Uterus (tissue), 2 donors: ENCODE measurements around the gene DOC2B.

Source experiments
- CTCF ChIP-seq, 4 experiments: fragments of 200-600 bp in 2 of 4; fragments of 450-650 bp in 2 of 4; sonication (generic) in 2 of 4; IDR thresholded peaks; one replicate each; pipeline ENCODE4 v1.5.1; 2016 to 2019; ENCODE audit warnings: antibody characterized with exemption in 4 of 4, mild to moderate bottlenecking in 2 of 4, moderate library complexity in 1 of 4
- POLR2A ChIP-seq, 2 donors: fragments of 450-650 bp; IDR thresholded peaks; one replicate each; pipeline ENCODE4 v1.6.1; 2016; ENCODE audit warnings: antibody characterized with exemption in 2 of 2, mild to moderate bottlenecking in 1 of 2, moderate library complexity in 1 of 2

- no peak for TF ChIP-seq CTCF (IDR thresholded peaks at IDR 0.05)
- TF ChIP-seq POLR2A (IDR thresholded peaks at IDR 0.05): no peak
Observed at GRCh38 chr17:142102-142661, 39.3 kb downstream of the DOC2B start.
